PC-3 (cell line): ENCODE results near the gene LRRC42.

Source experiments
- CTCF ChIP-seq: fragments of 300-600 bp; sonication (generic); conservative IDR thresholded peaks from 2 replicates; pipeline ENCODE4 v1.5.1; 2017; ENCODE audit warnings: antibody characterized with exemption, low read depth, mild to moderate bottlenecking, low read length
- EZH2 ChIP-seq: fragments of 300-600 bp; sonication (generic); IDR thresholded peaks from one replicate; pipeline ENCODE4 v1.6.1; 2017; ENCODE audit warnings: antibody characterized with exemption, mild to moderate bottlenecking, low read length; ENCODE audit not compliant: unreplicated experiment
- EZH2phosphoT487 ChIP-seq: fragments of 300-600 bp; sonication (generic); IDR thresholded peaks from 2 replicates; pipeline ENCODE4 v1.6.1; 2018; ENCODE audit warnings: mild to moderate bottlenecking, antibody characterized with exemption, low read length, borderline replicate concordance

- TF ChIP-seq CTCF = no peak
- TF ChIP-seq EZH2phosphoT487 = no peak
- no peak for TF ChIP-seq EZH2
Measured at GRCh38 chr1:53981220-53981619, 35.1 kb downstream of the LRRC42 start.
